Endothelial cell (in vitro differentiated cells): Measurements from ENCODE around the gene ZNF579. TPM values are rescaled to one million over a fixed set of nuclear protein-coding genes. Genes with fewer than 3 reads are reported as not detected.

Source experiments
- DNase-seq: peaks from one replicate; pipeline ENCODE4 v3.0.0; 2021; ENCODE audit warnings: low spot score
- H3K27ac Mint-ChIP-seq: one replicate; pipeline ENCODE4 v1.8.0; 2021; ENCODE audit warnings: mixed read lengths, inconsistent platforms; ENCODE audit not compliant: unreplicated experiment
- H3K27me3 Mint-ChIP-seq: one replicate; pipeline ENCODE4 v1.8.0; 2021; ENCODE audit warnings: mild to moderate bottlenecking, moderate library complexity, mixed read lengths, inconsistent platforms; ENCODE audit not compliant: unreplicated experiment
- H3K36me3 Mint-ChIP-seq: one replicate; pipeline ENCODE4 v1.8.0; 2021; ENCODE audit warnings: mild to moderate bottlenecking, low read depth, mixed read lengths, inconsistent platforms; ENCODE audit not compliant: unreplicated experiment
- H3K4me1 Mint-ChIP-seq: one replicate; pipeline ENCODE4 v1.8.0; 2021; ENCODE audit warnings: mild to moderate bottlenecking, mixed read lengths, inconsistent platforms; ENCODE audit not compliant: unreplicated experiment
- H3K4me3 Mint-ChIP-seq: one replicate; pipeline ENCODE4 v1.8.0; 2021; ENCODE audit warnings: mild to moderate bottlenecking, mixed read lengths, inconsistent platforms; ENCODE audit not compliant: unreplicated experiment
- H3K9me3 Mint-ChIP-seq: one replicate; pipeline ENCODE4 v1.8.0; 2021; ENCODE audit warnings: mixed read lengths, inconsistent platforms; ENCODE audit not compliant: unreplicated experiment
- CTCF ChIP-seq: fragments of 200-600 bp; sonication (generic); IDR thresholded peaks from one replicate; pipeline ENCODE4 v1.5.0; 2021; ENCODE audit warnings: antibody characterized with exemption; ENCODE audit not compliant: unreplicated experiment
- total RNA-seq: library from RNA; stranded (reverse); fragmentation: NEBNext Ultra II Directional; extraction: Animal tissue kit (Norgen Biotek cat#: 25700); gene quantifications from one replicate; pipeline ENCODE4 v1.2.1, GENCODE V29; 2021; ENCODE audit not compliant: unreplicated experiment

The ZNF579 gene
- total RNA-seq, 1 donor from 2014 or later = 36.4 TPM

GRCh38 chr19:55616395-55616875, 35.8 kb upstream of the ZNF579 start:
- Mint-ChIP-seq H3K4me1 (no peaks in the 10 kb centered on the region), H3K36me3 (peaks cover 15% of the 10 kb centered on the region), H3K4me3 (no peak overlapping the region), H3K9me3 (no peaks in the 10 kb centered on the region), H3K27ac (no peak overlapping the region), H3K27me3 (peaks cover 13% of the 10 kb centered on the region)
- TF ChIP-seq CTCF = no peak
- no peak for DNase-seq

DNA sequence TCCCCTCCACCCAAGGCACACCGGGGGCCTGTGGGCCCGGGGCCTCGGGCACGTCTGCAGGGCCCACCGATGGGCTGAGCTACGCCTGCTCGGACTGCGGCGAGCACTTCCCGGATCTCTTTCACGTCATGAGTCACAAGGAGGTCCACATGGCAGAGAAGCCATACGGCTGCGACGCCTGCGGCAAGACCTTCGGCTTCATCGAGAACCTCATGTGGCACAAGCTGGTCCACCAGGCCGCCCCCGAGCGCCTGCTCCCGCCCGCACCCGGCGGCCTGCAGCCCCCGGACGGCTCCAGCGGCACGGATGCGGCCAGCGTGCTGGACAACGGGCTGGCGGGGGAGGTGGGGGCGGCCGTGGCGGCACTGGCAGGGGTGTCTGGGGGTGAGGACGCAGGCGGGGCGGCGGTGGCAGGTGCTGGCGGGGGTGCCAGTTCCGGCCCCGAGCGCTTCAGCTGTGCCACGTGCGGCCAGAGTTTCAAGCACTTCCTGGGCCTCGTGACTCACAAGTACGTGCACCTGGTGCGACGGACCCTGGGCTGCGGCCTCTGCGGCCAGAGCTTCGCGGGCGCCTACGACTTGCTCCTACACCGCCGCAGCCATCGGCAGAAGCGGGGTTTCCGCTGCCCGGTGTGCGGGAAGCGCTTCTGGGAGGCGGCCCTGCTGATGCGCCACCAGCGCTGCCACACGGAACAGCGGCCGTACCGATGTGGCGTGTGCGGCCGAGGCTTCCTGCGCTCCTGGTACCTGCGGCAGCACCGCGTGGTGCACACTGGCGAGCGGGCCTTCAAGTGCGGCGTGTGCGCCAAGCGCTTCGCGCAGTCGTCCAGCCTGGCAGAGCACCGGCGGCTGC, 35.1 kb upstream of the ZNF579 start:
- peaks cover 13% of the 10 kb centered on the region for H3K27me3 Mint-ChIP-seq
- no peaks in the 10 kb centered on the region for H3K9me3 Mint-ChIP-seq
- peaks cover 18% of the 10 kb centered on the region for H3K36me3 Mint-ChIP-seq
- H3K4me1 Mint-ChIP-seq = no peaks in the 10 kb centered on the region
- no peak overlapping the region for H3K4me3 Mint-ChIP-seq
- no peak for DNase-seq
- no peak overlapping the region for H3K27ac Mint-ChIP-seq
- TF ChIP-seq CTCF = no peak

- H3K36me3 Mint-ChIP-seq = peaks cover 19% of the 10 kb centered on the region
- no peak for TF ChIP-seq CTCF
- DNase-seq = no peak
- H3K27me3 Mint-ChIP-seq = peaks cover 15% of the 10 kb centered on the region
- H3K4me1 Mint-ChIP-seq = peaks cover under 1% of the 10 kb centered on the region
- H3K9me3 Mint-ChIP-seq = no peaks in the 10 kb centered on the region
- no peak overlapping the region for H3K4me3 Mint-ChIP-seq
- no peak overlapping the region for H3K27ac Mint-ChIP-seq
Measured at GRCh38 chr19:55614711-55615542, 34.3 kb upstream of the ZNF579 start.

GRCh38 chr19:55613930-55614710, 33.5 kb upstream of the ZNF579 start:
- no peak overlapping the region for H3K4me3 Mint-ChIP-seq
- no peak overlapping the region for H3K27ac Mint-ChIP-seq
- H3K9me3 Mint-ChIP-seq = no peaks in the 10 kb centered on the region
- no peak for DNase-seq
- peaks cover 15% of the 10 kb centered on the region for H3K27me3 Mint-ChIP-seq
- H3K4me1 Mint-ChIP-seq = peaks cover 2% of the 10 kb centered on the region
- H3K36me3 Mint-ChIP-seq = peaks cover 22% of the 10 kb centered on the region
- no peak for TF ChIP-seq CTCF
